ENCODE measurements around the gene OR6Y1.

Gene OR6Y1

GRCh38 chr1:158554352-158554751, at the start of gene OR6Y1:
TSS of gene OR6Y1 (minus strand) at chr1:158554405. CDS start at chr1:158548105, 6,300 bp downstream.
- in situ Hi-C loops (cut with HindIII; ENCODE audit: low sequenced_read_pairs), result no loop called here

GRCh38 chr1:158600735-158601134, 46.5 kb upstream of the OR6Y1 start:
- in situ Hi-C loops (cut with HindIII; ENCODE audit: low sequenced_read_pairs), result no loop called here

GRCh38 chr1:158586942-158587341, 32.7 kb upstream of the OR6Y1 start:
- in situ Hi-C loops (cut with HindIII; ENCODE audit: low sequenced_read_pairs), result no loop called here

GRCh38 chr1:158583962-158584361, 29.8 kb upstream of the OR6Y1 start:
- in situ Hi-C loops (cut with HindIII; ENCODE audit: low sequenced_read_pairs), result no loop called here

- in situ Hi-C loops (cut with HindIII; ENCODE audit: low sequenced_read_pairs), result no loop called here
Observed at GRCh38 chr1:158579733-158580132, 25.5 kb upstream of the OR6Y1 start, which contains the start of gene OR10X1. TSS of gene OR10X1 (minus strand) at chr1:158579899. CDS start at chr1:158579899, 0 bp downstream.

GRCh38 chr1:158577561-158577960, 23.4 kb upstream of the OR6Y1 start:
- in situ Hi-C loops (cut with HindIII; ENCODE audit: low sequenced_read_pairs), result no loop called here

- in situ Hi-C loops (cut with HindIII; ENCODE audit: low sequenced_read_pairs), result no loop called here
Observed at GRCh38 chr1:158572226-158572625, 18.0 kb upstream of the OR6Y1 start.

GRCh38 chr1:158570480-158570879, 16.3 kb upstream of the OR6Y1 start, which contains the start of gene OR6P1:
TSS of gene OR6P1 (minus strand) at chr1:158570580. CDS start at chr1:158563604, 6,976 bp downstream.
- in situ Hi-C loops (cut with HindIII; ENCODE audit: low sequenced_read_pairs), result no loop called here

GRCh38 chr1:158564608-158565007, 10.4 kb upstream of the OR6Y1 start:
- in situ Hi-C loops (cut with HindIII; ENCODE audit: low sequenced_read_pairs), result no loop called here

- in situ Hi-C loops (cut with HindIII; ENCODE audit: low sequenced_read_pairs), result no loop called here
Observed at GRCh38 chr1:158563853-158564252, 9.6 kb upstream of the OR6Y1 start.

GRCh38 chr1:158559696-158560095, 5.5 kb upstream of the OR6Y1 start:
- in situ Hi-C loops (cut with HindIII; ENCODE audit: low sequenced_read_pairs), result no loop called here

GRCh38 chr1:158552296-158552695, 1.9 kb downstream of the OR6Y1 start:
- in situ Hi-C loops (cut with HindIII; ENCODE audit: low sequenced_read_pairs), result no loop called here

- in situ Hi-C loops (cut with HindIII; ENCODE audit: low sequenced_read_pairs), result no loop called here
Observed at GRCh38 chr1:158547533-158547932, 6.7 kb downstream of the OR6Y1 start.

GRCh38 chr1:158537609-158538008, 16.6 kb downstream of the OR6Y1 start:
- in situ Hi-C loops (cut with HindIII; ENCODE audit: low sequenced_read_pairs), result no loop called here

- in situ Hi-C loops (cut with HindIII; ENCODE audit: low sequenced_read_pairs), result no loop called here
Observed at GRCh38 chr1:158534496-158534895, 19.7 kb downstream of the OR6Y1 start.

GRCh38 chr1:158527190-158527815, 26.9 kb downstream of the OR6Y1 start:
- in situ Hi-C loops (cut with HindIII; ENCODE audit: low sequenced_read_pairs), result no loop called here

- in situ Hi-C loops (cut with HindIII; ENCODE audit: low sequenced_read_pairs), result no loop called here
Observed at GRCh38 chr1:158521666-158522058, 32.5 kb downstream of the OR6Y1 start.

GRCh38 chr1:158520955-158521665, 33.1 kb downstream of the OR6Y1 start:
- in situ Hi-C loops (cut with HindIII; ENCODE audit: low sequenced_read_pairs), result no loop called here

GRCh38 chr1:158520021-158520420, 34.2 kb downstream of the OR6Y1 start:
- in situ Hi-C loops (cut with HindIII; ENCODE audit: low sequenced_read_pairs), result no loop called here

GRCh38 chr1:158516966-158517365, 37.2 kb downstream of the OR6Y1 start:
- in situ Hi-C loops (cut with HindIII; ENCODE audit: low sequenced_read_pairs), result no loop called here

- in situ Hi-C loops (cut with HindIII; ENCODE audit: low sequenced_read_pairs), result no loop called here
Observed at GRCh38 chr1:158509471-158510156, 44.6 kb downstream of the OR6Y1 start.

- in situ Hi-C loops (cut with HindIII; ENCODE audit: low sequenced_read_pairs), result no loop called here
Observed at GRCh38 chr1:158507511-158507910, 46.7 kb downstream of the OR6Y1 start.

Data from DLD1 (cell line).